HCT116 (cell line): Measurements from ENCODE around the gene SNHG17.

Source experiments
- ATF3 ChIP-seq: IDR thresholded peaks from 2 replicates; pipeline ENCODE4 v1.6.1; 2012
- CTCF ChIP-seq, 3 experiments: fragments of 200-600 bp in 1 of 3; sonication (generic) in 1 of 3; IDR thresholded peaks in 2 of 3; conservative IDR thresholded peaks in 1 of 3; 2 replicates each; pipeline ENCODE4 v1.5.1; 2012 to 2017; ENCODE audit warnings: low read depth in 2 of 3, low read length in 2 of 3, antibody characterized with exemption in 1 of 3, borderline replicate concordance in 1 of 3, control low read depth in 1 of 3, mild to moderate bottlenecking in 1 of 3, mixed read lengths in 1 of 3, mixed run types in 1 of 3, moderate library complexity in 1 of 3; ENCODE audit not compliant: insufficient read depth in 1 of 3
- EZH2 ChIP-seq: fragments of 200-600 bp; sonication (generic); IDR thresholded peaks from 2 replicates; pipeline ENCODE4 v1.6.1; 2017; ENCODE audit warnings: antibody characterized with exemption, mixed run types
- EZH2phosphoT487 ChIP-seq: fragments of 200-600 bp; IDR thresholded peaks from 2 replicates; pipeline ENCODE4 v1.6.1; 2018; ENCODE audit warnings: antibody characterized with exemption, borderline replicate concordance
- MAX ChIP-seq: IDR thresholded peaks from 2 replicates; pipeline ENCODE4 v1.6.1; 2012
- POLR2AphosphoS5 ChIP-seq: IDR thresholded peaks from 2 replicates; pipeline ENCODE4 v1.6.1; 2011; ENCODE audit warnings: mild to moderate bottlenecking, low read depth, low read length, moderate library complexity
- RAD21 ChIP-seq: IDR thresholded peaks from 2 replicates; pipeline ENCODE4 v1.6.1; 2012; ENCODE audit warnings: low read depth, mild to moderate bottlenecking
- REST ChIP-seq: IDR thresholded peaks from 2 replicates; pipeline ENCODE4 v1.6.1; 2012; ENCODE audit warnings: low read depth
- TCF7L2 ChIP-seq: IDR thresholded peaks from 2 replicates; pipeline ENCODE4 v1.7.0; 2011; ENCODE audit warnings: borderline replicate concordance, inconsistent platforms; ENCODE audit not compliant: insufficient read depth, insufficient read length; ENCODE audit errors: extremely low read depth
- YY1 ChIP-seq: IDR thresholded peaks from 2 replicates; pipeline ENCODE4 v1.6.1; 2011; ENCODE audit warnings: low read length, low read depth, moderate library complexity, mild to moderate bottlenecking; ENCODE audit not compliant: insufficient replicate concordance; ENCODE audit errors: extremely low read depth
- ZFX ChIP-seq: fragments of 450-650 bp; IDR thresholded peaks from 2 replicates; pipeline ENCODE4 v1.6.1; 2017
- ZNF274 ChIP-seq: fragments of 200-500 bp; sonication (Bioruptor generic); IDR thresholded peaks from 2 replicates; pipeline ENCODE4 v1.6.1; 2014; ENCODE audit warnings: mild to moderate bottlenecking, low read depth, low read length, inconsistent platforms

GRCh38 chr20:38383147-38383546 is 52.0 kb downstream of the SNHG17 start:
- TF ChIP-seq CTCF (IDR thresholded peaks at IDR 0.05 in 2 of 3, conservative IDR thresholded peaks at IDR 0.05 in 1 of 3; ENCODE audit: borderline replicate concordance in 1 of 3, insufficient read depth in 1 of 3, low read depth in 2 of 3, low read length in 2 of 3) (no peak), ZFX (no peak), ATF3 (no peak), TCF7L2 (no peak), POLR2AphosphoS5 (no peak), REST (no peak), EZH2phosphoT487 (no peak), MAX (no peak), EZH2 (no peak), YY1 (no peak), RAD21 (no peak), ZNF274 (no peak)
